ENCODE results near the gene AFF4.
"Not testable (repeated sequence)": the region's sequence is repeated elsewhere in the genome, so short reads cannot be mapped to it uniquely, and the experiment has no call there.

The AFF4 gene

DNA sequence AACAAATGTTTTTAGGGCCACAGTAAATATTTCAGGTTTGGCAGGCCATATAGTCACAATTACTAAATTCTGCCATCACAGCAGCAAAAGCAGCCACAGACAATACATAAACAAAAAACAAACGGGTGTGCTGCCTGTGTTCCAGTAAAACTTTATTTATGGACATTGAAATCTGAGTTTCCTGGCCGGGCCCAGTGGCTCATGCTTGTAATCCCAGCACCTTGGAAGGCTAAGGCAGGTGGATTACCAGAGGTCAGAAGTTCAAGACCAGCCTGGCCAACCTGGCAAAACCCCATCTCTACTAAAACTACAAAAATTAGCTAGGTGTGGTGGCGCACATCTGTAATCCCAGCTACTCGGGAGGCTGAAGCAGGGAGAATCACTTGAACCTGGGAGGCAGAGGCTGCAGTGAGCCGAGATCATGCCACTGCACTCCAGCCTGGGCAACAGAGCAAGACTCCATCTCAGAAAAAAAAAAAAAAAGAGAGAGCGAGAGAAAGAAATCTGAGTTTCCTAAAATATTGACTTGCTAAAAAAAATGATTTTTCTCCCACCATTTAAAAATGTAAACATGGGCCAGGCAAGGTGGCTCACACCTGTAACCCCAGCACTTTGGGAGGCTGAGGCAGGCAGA is 7.2 kb downstream of the AFF4 start:
- DNase-seq (ENCODE audit: low read depth in 2 of 2), result not testable (repeated sequence)

DNA sequence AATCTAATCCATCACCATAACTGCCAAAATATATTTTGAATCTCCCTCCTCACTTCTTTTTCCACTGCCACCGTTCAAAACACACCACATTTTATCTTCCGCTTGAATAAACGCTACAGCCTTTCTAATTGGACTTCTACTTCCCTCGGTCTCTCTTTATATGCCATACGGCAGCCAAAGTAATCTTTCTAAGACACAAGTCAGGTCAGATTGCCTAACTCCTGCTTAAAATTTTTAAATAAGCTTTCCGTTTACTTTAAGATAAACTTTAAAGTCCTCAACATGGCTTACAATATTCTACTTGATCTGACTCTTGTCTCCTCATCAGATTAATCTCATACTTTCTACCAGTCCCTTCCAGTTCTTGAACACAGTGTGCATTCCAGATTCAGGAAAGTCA is 9.7 kb downstream of the AFF4 start:
- DNase-seq (ENCODE audit: low read depth in 2 of 2), result no peak

DNA sequence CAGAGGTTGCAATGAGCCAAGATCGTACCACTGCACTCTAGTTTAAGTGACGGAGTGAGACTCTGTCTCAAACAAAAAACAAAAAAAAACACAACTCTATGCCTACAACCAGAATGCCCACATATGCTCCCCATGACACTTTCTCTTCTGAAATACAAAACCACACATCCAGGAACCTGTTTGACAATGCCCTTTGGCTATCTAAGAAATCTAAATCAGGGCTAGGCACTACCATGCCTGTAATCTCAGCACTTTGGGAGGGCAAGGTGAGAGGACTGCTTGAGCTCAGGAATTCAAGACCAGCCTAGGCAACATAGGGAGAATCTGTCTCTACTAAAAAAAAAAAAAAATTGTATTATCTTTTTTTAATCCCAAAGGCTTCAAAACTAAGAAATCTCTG is 10.6 kb downstream of the AFF4 start:
- no peak for DNase-seq (ENCODE audit: low read depth in 2 of 2)

DNA sequence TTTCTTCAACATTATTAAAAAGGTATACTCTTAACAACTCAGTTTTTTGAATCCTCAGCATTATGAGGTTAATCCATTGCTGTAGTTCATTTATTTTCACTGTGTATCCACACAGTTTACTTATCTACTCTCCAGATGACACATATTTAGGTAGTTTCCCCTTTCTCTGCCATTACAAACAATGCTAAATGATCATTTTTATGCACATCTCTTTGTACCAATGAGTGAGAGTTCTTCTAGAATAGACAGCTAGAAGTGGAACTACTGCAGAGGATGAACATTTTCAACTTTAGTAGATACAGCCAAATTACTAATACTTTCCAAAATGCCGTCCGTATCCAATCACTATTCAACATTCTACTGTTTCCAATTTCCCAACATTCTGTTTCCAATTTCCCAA is 11.5 kb downstream of the AFF4 start:
- DNase-seq (ENCODE audit: low read depth in 2 of 2), result no peak

DNA sequence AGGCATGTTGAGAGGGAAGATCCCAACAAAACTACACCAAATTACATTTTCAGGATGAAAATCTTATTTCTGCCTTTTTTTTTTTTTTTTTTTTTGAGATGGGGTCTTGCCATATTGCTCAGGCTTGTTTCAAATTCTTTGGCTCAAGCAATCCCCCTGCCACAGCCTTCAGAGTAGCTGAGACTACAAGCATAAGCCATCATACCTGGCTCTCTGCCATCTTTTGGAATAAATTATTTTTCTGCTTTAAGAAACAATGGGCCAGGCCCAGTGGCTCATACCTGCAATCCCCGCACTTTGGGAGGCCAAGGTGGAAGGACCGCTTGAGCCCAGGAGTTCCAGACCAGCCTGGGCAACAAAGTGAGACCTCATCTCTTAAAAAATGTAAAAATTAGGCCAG is 14.3 kb downstream of the AFF4 start:
- no peak for DNase-seq (ENCODE audit: low read depth in 2 of 2)

DNA sequence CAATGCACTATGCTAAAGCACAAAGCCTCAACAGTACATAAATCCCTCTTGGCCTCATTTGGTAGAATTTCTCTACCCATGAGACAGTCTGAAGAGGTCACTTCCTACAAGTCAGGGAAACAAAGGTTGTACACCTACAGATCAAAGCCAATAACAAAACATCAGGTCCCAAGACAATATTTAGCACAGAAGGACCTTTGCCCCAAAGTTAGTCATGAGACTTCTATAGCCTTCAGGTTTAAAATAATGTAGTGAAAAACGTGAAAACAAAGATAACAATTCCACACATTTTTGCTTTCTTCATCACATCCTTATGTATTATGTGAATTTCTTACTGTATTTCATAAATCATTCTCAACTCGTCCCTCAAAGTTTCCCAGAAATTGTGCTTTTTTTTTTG is 15.8 kb downstream of the AFF4 start:
- DNase-seq (ENCODE audit: low read depth in 2 of 2), result no peak

DNA sequence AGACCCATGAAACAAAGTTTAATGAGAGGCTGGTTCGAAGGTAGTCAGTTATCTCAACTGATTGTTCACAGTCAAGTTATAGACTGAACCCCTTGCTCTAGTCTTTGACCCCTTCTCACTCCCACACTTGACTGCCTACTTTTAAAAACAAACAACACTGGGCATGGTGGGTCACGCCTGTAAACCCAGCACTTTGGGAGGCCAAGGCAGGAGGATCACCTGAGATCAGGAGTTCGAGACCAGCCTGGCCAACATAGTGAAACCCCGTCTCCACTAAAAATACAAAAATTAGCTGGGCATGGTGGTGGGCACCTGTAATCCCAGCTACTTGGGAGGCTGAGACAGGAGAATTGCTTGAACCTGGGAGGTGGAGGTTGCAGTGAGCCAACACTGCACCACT is 18.1 kb downstream of the AFF4 start:
- not testable (repeated sequence) for DNase-seq (ENCODE audit: low read depth in 2 of 2)

DNA sequence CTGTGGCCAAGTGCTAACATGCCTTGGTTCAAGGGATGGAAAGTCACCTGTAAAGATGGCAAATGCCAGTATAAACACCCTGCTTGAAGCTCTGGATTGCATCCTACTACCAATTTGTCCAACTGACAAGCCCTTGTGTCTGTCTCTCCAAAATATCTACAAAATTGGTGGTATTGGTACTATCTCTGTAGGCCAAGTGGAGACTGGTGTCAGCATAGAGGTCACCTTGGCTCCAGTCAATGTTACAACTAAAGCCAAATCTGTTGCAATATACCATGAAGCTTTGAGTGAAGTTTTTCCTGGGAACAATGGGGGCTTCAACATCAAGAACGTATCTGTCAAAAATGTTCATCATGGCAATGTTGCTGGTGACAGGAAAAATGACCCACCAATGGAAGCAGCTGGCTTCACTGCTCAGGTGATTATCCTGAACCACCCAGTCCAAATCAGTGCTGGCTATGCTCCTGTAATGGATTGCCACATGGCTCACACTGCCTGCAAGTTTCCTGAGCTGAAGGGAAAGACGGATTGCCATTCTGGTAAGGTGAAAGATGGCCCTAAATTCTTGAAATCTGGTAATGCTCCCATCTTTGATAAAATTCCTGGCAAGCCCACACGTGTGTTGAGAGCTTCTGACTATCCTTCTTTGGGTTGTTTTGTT is 19.9 kb downstream of the AFF4 start:
- DNase-seq (ENCODE audit: low read depth in 2 of 2), result no peak

DNA sequence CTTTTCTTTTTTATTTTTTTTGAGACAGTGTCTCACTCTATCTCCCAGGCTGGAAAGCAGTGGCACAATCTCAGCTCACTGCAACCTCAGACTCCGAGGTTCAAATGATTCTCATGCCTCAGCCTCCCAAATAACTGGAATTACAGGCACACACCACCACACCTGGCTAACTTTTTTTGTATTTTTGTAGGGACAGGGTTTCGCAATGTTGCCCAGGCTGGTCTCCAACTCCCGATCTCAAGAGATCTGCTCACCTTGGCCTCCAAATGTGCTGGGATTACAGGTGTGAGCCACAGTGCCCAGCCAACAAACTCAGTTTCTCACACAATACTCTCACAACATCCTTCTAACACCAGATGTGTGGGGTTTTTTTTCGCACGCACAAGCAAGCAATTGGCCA is 22.1 kb downstream of the AFF4 start:
- DNase-seq (ENCODE audit: low read depth in 2 of 2), result no peak

DNA sequence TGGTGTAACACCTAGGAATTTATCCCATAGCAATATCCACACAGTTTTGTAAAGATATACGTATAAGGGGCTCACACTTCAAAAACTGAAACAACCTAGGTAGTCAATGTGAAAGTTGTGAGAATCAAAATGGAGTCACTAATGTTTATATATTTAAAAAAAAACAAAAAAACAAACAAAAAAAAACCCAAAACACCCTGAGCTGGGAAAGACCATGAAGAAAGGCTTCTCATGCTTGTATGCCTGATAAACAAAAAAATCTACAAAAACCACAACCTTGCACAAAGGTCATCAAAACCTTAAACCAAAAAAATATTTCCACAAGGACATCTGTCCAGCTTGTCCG is 35.4 kb downstream of the AFF4 start:
- no peak for DNase-seq (ENCODE audit: low read depth in 2 of 2)

DNA sequence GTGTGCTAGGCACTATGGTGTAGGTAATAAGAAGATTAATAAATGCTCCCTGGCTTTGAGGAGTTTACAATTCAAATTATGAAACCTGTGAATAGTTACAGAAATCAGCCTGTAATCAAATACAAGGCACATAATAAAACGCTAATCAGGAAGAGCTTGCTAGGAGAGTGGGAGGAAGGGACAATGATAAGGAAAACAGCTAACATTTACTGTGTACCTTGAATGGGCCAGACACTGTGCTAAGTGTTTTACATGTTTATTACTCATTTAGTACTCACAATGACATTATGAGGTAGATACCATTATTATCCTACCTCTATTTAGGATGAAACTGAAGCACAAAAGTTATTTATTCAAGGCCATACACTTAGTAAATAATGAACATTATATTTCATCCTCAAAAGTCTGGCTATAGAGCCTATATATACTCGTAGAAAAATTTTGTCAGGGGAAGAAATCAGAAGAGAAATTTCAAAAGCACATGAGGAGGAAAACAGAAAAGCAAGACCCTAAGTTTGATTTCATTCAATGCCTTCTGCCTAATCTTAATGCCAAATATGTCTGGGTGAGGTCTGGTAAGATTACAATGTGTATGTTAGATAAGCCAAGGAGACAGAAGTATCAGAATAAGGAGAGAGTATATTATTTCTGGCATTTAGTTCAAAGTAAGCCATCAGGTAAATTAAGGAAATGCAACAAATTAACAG is 35.9 kb downstream of the AFF4 start:
- no peak for DNase-seq (ENCODE audit: low read depth in 2 of 2)

DNA sequence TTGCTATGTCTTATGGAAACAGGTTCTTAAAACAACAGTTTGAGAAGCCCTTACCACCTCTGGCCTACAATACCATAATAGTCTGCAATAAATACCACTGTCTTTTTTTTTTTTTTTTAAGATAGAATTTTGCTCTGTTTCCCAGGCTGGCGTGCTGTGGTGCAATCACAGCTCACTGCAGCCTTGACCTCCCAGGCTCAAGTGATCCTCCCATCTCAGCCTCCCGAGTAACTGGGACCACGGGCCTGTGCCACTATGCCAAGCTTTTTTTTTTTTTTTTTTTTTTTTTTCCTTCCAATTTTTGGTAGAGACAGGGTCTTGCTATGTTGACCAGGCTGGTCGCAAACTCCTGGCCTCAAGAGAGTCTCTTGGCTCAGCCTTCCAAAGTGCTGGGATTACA is 37.0 kb downstream of the AFF4 start:
- DNase-seq (ENCODE audit: low read depth in 2 of 2), result no peak

DNA sequence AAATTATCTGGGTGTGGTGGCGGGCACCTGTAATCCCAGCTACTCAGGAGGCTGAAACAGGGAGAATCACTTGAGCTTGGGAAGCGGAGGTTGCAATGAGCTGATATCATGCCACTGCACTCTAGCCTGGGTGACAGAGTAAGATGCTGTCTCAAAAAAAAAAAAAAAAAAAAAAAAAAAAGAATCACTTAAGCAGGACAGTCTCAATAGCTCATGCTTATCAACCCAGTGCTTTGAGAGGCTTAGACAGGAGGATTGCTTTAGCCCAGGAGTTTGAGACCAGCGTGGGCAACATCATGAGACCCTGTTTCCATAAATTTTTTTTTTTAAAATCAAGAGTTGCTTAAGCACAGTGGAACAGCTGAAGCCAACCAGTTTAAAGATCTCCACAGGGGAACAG is 47.3 kb downstream of the AFF4 start:
- DNase-seq (ENCODE audit: low read depth in 2 of 2), result no peak

DNA sequence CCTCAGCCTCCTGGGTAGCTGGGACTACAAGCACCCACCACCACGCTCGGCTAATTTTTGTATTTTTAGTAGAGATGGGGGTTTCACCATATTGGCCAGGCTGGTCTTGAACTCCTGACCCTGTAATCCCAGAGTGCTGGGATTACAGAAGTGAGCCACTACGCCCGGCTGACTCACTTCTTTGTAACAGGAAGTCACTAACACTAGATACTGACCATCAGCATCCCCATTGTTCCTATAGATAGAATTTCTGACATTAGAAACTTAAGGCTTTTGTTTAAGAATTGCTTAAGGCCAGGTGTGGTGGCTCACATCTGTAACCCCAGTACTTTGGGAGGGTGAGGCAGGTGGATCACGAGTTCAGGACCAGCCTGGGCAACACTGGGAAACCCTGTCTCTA is 47.8 kb downstream of the AFF4 start:
- DNase-seq (ENCODE audit: low read depth in 2 of 2), result no peak

DNA sequence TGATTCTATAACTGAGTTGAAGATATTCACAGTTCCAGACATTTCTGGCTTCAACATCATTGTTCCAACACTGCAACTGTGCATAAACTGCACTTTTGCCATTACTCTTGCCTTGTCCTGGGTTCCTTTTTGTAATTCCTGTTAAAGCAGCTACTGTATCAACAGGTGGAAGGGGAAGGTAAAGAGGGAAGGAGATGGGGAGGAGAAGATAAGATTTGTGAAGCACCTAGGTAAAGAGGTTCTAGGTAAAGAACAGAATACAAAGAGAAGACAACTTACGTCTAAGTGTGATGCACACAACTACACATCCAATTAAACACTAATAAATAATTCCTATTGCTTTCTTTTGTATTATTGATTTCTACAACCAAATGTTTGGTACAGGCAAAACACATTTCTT is 53.7 kb downstream of the AFF4 start:
- DNase-seq (ENCODE audit: low read depth in 2 of 2), result no peak

DNA sequence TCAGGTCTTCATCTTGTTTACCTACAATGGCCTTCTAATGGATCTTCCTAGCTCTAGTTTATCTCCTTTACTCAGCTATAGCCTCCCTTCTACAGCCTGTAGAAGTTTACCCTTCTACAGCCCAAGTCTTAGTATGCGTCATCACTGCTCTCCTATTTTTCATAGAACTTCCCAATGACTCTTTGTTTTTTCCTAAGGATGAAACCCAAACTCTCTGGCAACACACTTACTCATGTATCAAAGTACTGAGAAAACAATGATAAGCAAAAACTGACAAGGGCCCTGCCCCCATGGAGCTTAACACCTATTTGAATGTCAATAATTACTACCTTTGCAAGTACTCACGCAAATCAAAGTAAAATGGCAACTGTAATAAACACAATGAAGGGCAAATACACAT is 56.3 kb downstream of the AFF4 start:
- no peak for DNase-seq (ENCODE audit: low read depth in 2 of 2)

DNA sequence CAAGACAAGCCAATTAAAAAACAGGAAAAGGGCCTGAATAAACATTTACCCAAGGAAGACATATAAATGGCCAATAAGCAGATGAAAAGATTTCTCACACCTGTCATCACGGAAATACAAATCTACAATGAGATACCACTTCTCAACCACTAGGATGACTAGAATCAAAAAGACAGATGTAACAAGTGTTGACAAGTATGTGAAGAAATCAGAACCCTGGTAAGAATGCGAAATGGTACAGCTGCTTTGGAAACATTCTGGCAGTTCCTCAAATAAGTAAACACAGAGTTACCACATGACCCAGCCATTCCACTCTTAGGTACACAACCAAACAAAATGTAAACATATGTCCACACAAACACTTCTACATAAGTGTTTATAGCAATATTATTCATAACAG is 57.5 kb downstream of the AFF4 start:
- DNase-seq (ENCODE audit: low read depth in 2 of 2), result no peak

DNA sequence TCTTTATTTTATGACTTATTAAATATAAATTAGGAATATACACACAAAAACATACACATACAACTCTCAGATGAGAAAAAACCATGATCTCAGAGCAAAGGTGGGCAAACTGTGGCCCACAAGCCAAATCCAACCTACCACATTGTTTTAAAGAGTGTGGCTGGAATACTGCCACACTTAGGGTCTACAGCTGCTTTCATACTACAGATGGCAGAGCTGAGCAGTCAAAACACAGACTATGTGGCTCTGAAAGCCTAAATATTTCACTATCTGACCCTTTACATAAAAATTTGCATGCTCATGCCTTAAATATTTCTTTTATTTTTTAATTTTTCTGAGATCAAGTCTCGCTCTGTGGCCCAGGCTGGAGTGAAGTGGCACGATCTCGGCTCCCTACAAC is 61.7 kb downstream of the AFF4 start:
- DNase-seq (ENCODE audit: low read depth in 2 of 2), result no peak

DNA sequence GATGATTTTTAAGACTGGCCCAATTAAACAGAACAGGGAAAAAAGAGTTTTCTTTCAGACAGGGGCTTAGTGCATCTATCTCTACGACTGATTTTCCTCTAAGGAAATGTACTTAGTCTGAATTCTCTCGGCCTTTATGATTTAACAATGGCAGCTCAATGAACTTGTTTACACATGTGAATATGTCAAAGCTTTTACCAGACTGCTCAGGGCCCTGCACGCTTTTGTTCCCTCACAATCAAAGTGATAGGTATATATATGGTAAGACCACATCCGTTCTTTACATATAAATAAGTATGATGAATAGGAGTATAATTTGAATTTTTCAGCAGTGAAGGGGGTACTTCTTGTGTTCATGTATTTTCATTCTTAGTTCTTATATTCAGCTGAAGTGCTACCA is 62.4 kb downstream of the AFF4 start:
- no peak for DNase-seq (ENCODE audit: low read depth in 2 of 2)

DNA sequence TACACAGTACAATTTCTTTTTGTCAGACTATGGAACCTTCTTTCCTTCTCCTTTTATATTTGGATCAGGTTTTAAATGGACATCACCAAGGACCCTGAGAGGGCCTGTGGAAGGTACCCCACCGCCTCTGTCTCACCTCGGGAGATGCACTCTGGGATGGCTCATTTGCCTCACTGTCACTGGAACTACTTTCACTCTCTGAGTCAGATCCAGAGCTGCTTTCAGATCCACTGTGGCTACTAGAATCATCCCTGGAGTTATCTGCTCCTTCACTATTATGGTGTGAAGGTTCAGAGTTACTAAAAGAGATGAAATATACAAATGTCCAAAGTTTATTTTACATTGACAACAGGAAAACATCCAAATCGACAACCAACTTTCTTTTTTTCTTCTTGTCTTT is 65.3 kb downstream of the AFF4 start:
- no peak for DNase-seq (ENCODE audit: low read depth in 2 of 2)

DNA sequence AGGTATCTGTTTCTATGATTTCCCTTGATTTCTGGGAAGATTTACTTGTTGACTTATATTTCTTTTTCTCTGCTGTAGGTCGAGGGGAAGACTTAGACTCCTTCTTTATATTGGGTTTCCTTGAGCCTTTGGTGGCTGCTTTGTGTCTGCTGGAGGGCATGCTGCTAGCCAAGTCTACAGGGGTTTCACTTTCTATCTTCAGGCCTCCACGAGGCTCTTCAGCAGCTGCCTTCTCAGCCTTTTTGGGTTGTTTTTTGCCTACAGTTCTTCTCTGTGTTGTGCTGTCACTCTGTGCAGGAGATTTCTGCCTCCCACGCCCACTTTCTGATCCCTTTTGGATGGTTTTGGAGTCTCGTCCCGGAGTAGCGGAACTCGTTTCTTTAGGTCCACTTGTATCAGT is 66.7 kb downstream of the AFF4 start:
- DNase-seq (ENCODE audit: low read depth in 2 of 2), result no peak

DNA sequence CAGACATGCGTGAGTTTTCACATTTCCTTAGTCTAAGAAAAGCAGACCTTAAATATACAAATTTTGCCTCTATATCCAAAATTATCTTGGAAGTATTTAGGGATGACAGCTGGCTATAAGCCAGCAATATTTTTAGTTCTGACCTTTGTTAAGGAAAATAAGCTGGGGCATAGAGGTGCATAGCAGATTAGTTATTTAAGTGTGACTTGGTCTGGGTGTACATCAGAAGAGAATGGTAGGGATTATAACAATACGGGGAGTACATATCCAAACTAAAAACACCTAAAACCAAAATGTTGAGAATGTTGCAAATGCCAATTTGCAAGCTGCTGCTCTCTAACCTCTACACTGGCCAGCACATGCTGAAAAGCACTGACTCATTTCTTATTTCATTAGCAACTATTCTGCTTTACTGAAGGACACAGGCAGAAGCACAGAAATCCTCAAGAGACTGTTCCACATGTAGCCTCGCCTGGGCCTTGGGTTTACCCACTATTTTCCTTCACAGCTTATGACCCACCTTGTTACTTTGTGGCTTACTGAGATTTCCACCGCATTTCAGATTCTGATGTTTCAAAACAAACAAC is 67.6 kb downstream of the AFF4 start:
- DNase-seq (ENCODE audit: low read depth in 2 of 2), result no peak

DNA sequence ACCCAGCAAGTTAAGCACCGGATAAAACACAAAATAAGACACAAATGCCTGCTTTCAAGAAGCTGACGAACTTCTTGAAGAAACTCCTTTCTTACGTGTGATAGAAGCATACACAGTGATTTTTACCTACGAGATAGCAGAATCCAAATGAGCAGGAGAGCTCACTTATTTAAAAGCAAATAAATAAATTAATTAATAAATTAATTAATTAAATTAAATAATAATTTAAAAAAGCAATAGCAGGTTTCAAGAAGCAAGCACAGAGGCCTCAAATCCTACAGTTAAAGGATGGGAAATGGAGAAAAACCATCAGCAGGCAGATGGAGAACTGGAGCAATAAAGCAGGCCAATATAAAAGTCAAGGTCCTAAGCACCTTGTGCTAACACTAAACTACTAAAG is 72.6 kb downstream of the AFF4 start:
- no peak for DNase-seq (ENCODE audit: low read depth in 2 of 2)
